A549 (cell line): Measurements from ENCODE around the gene BICC1.

Source experiments
- CEBPB ChIP-seq, 2 experiments: fragments of >200 bp in 1 of 2; sonication (Bioruptor Twin) in 1 of 2; formaldehyde crosslinking in 1 of 2; IDR thresholded peaks; 2 replicates each; pipeline ENCODE4 v1.6.1; 2012 to 2016
- CTCF ChIP-seq: fragments of >200 bp; sonication (Bioruptor Twin); formaldehyde crosslinking; IDR thresholded peaks from 3 replicates; pipeline ENCODE4 v1.5.1; 2016
- EHMT2 ChIP-seq: fragments of 200-600 bp; sonication (generic); IDR thresholded peaks from 2 replicates; pipeline ENCODE4 v1.6.1; 2016; ENCODE audit warnings: antibody characterized with exemption, low read depth, mild to moderate bottlenecking, moderate library complexity
- MAFK ChIP-seq: fragments of 450-650 bp; IDR thresholded peaks from 2 replicates; pipeline ENCODE4 v1.6.1; 2014; ENCODE audit not compliant: partially characterized antibody
- MYC ChIP-seq: IDR thresholded peaks from 2 replicates; pipeline ENCODE4 v1.6.1; 2012; ENCODE audit warnings: mild to moderate bottlenecking, inconsistent platforms, low read length, improper control_type of control experiment, borderline replicate concordance

- TF ChIP-seq MAFK (no peak), MYC (no peak), CEBPB (IDR thresholded peaks at IDR 0.05) (no peak), CTCF (no peak), EHMT2 (no peak)
These were observed 261.3 kb downstream of the BICC1 start for GRCh38 chr10:58773944-58774343.
